HG03520 (cell line): Measurements from ENCODE around the gene SMIM23.

ENCODE experiments used
- ATAC-seq: cut with Tn5 transposase; IDR thresholded peaks from one replicate; pipeline ENCODE4 v1.9.1; 2021; ENCODE audit warnings: mild to moderate bottlenecking, moderate library complexity; ENCODE audit not compliant: unreplicated experiment

The SMIM23 gene

GRCh38 chr5:171813270-171813669 is 27.7 kb downstream of the SMIM23 start:
- no peak for ATAC-seq

GRCh38 chr5:171813813-171814490 is 28.3 kb downstream of the SMIM23 start:
- ATAC-seq: no peak

GRCh38 chr5:171816666-171817065 is 31.0 kb downstream of the SMIM23 start:
- no peak for ATAC-seq

GRCh38 chr5:171820561-171820960 is 34.9 kb downstream of the SMIM23 start:
- no peak for ATAC-seq

DNA sequence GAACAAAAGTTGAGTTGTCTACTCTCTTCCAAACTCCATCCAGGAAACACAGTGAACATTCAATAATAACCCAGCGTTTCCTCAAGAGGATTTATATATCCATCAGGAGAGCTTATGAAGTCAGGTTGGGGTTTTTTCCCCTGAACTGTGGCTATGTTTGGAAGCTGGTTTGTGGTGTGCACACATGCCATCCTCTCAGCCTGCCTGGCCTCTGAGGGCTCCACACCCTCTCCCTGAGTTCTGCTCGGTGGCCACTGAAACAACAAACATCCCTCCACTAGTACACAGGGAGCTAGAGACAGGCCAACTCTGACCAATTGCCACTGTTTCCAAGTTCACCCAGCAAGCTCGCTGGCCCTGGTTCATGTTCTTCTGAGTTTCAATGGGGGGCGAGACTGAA is 35.7 kb downstream of the SMIM23 start:
- no peak for ATAC-seq

DNA sequence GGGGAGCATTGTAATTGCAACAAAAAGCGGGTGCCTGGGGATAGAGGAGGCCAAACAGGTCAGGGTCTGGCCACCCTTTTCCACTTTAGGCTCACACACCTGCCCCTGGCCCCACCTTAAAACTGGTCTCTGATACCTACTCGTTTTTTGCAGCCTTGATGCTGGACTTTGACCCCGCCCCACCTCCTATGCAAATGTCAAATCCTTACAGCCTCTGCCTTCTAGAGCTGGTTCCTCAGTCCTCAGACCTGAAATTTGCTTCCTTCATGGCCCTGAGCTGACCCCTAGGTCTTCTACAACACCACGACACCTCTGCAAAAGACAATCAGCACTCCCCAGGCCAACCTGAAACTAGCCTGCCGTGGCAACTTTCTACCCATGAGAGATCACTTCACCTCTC is 37.7 kb downstream of the SMIM23 start:
- ATAC-seq: no peak

DNA sequence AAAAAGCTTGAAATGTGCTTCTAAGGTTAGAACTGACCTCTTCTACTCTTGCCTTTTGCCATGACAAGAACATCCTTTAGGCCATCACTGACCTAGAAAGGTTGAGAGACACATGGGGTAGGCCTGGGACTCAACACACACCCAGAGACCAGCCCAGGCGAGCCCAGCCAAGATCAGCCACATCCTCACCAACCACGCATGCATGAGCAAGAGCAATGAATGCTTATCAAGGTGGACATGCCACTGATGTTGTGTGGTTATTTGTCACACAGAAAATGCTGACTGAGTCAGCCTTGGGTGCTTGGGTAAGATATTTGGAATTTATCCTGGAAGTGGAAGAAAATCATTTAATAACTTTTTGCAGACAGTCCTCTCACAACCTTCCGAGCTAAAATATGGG is 39.4 kb downstream of the SMIM23 start:
- no peak for ATAC-seq

DNA sequence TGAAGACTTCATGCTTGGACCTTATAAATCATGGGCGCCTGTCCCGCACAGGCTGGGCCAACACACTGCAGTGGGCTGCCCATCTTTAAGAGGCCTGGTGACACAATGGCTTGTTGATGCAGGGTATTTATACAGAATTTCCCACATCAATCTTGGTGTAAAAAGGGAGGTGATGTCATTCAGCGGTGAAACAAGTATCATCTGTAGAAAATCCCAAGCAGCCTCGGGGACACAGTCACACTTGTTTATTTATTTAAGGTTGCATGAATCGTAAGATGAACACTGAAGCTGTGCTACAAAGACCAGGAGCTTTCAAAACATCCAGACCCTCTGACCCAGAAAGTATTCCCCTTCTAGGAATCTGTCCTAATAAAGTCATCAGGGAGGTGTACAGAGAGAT is 40.5 kb downstream of the SMIM23 start:
- ATAC-seq: no peak

DNA sequence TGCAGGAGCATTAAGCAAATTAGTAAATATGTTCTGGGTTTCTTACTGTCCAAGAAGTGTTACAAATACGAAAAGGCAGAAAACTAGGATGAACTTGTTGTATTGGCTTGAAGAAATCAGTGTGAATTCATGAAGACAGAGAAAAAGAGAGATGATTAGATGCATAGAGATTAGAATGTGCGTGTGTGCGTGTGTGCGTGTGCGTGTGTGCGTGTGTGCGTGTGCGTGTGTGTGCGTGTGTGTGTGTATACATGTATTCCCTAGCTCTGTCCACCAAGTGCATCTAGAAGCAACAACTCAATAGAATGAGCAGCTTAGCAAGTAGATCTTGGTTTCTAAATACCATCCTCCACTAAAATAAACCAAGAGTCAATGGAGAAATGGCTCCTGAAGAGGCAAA is 41.5 kb downstream of the SMIM23 start:
- ATAC-seq: no peak

- no peak for ATAC-seq
Measured at GRCh38 chr5:171830686-171831085, 45.1 kb downstream of the SMIM23 start.

DNA sequence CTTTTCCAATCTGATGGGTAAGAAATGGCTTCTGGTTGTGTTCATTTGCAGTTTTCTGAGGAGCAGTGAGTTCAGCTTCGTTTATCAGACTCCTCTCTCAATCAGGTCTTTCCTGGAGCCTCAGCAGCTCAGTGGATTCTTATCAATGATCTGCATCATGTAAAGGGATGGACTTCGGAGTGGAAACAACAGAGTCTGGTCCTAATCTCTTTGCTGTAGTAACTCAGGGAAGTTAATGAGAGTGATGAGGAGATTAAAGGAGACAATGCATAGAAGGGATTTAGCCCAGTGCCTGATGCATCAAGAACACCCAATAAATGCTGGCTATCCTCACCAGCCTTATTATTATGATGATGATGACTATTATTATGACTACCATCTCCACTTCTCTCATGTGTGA is 47.2 kb downstream of the SMIM23 start:
- no peak for ATAC-seq

DNA sequence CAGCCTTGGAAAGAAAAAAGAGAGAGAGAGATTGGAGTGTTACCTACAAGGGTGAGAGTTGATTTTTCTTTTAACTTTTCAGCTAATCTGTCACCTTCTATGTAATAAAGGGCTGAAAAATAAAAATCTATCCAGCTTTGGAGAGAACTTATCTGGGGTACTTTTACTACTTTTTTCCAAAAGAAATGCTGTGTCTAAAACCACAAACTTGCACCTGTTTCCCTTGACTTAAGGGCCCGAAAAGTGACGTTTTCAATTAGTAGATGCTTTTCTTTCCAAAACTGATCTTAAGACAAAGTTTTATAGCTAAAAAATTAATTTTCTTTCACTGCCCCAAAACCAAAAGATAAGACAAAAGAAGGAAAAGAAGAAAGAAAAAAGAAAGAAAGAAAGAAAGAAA is 48.8 kb downstream of the SMIM23 start:
- no peak for ATAC-seq

- no peak for ATAC-seq
Measured at GRCh38 chr5:171835066-171835465, 49.4 kb downstream of the SMIM23 start.

- no peak for ATAC-seq
Measured at GRCh38 chr5:171837522-171837921, 51.9 kb downstream of the SMIM23 start.

- no peak for ATAC-seq
Measured at GRCh38 chr5:171838066-171838465, 52.4 kb downstream of the SMIM23 start.

GRCh38 chr5:171839112-171839511 is 53.5 kb downstream of the SMIM23 start:
- no peak for ATAC-seq

GRCh38 chr5:171840066-171840465 is 54.4 kb downstream of the SMIM23 start:
- no peak for ATAC-seq
